Fibroblast of lung (primary cell): ENCODE data around the gene FAXC. TPM values are rescaled to one million over a fixed set of nuclear protein-coding genes. Genes with fewer than 3 reads are reported as not detected.
A peak's percentile ranks its signal among the peaks of the same experiment; 100 is the strongest.

Experiments used
- DNase-seq, 2 donors: peaks; one replicate each; pipeline versions ENCODE4 v3.0.0 to v3.0.0-alpha.2; 2010; ENCODE audit warnings: low read depth in 2 of 2
- H2AFZ ChIP-seq: 2 replicates; pipeline ENCODE4 v1.5.1; 2012; ENCODE audit warnings: low read length, control low read depth, inconsistent platforms
- H3K27ac ChIP-seq: 2 replicates; pipeline ENCODE4 v1.5.1; 2011; ENCODE audit warnings: low read length, control low read depth; ENCODE audit not compliant: insufficient read depth
- H3K27me3 ChIP-seq: 2 replicates; pipeline ENCODE4 v1.5.1; 2011; ENCODE audit warnings: mild to moderate bottlenecking, low read length; ENCODE audit not compliant: control insufficient read depth, insufficient read depth
- H3K36me3 ChIP-seq: 2 replicates; pipeline ENCODE4 v1.5.1; 2011; ENCODE audit warnings: low read length; ENCODE audit not compliant: control insufficient read depth, insufficient read depth
- H3K4me1 ChIP-seq: 2 replicates; pipeline ENCODE4 v1.5.1; 2011; ENCODE audit warnings: low read length; ENCODE audit not compliant: control insufficient read depth, insufficient read depth; ENCODE audit errors: extremely low read depth
- H3K4me2 ChIP-seq: 2 replicates; pipeline ENCODE4 v1.5.1; 2011; ENCODE audit warnings: low read length, control low read depth; ENCODE audit not compliant: insufficient read depth; ENCODE audit errors: extremely low read depth
- H3K4me3 ChIP-seq, 4 experiments: fragments of 200-600 bp in 1 of 4; sonication (generic) in 1 of 4; replicated peaks in 1 of 4; 2 replicates each; pipeline ENCODE4 v1.5.1; 2011 to 2016; ENCODE audit warnings: low read length in 4 of 4, low read depth in 3 of 4, mild to moderate bottlenecking in 3 of 4, control low read depth in 2 of 4, inconsistent platforms in 1 of 4, mixed read lengths in 1 of 4; ENCODE audit not compliant: insufficient read depth in 1 of 4; ENCODE audit errors: control extremely low read depth in 1 of 4
- H3K79me2 ChIP-seq: 2 replicates; pipeline ENCODE4 v1.5.1; 2012; ENCODE audit warnings: mild to moderate bottlenecking, low read length, inconsistent platforms; ENCODE audit not compliant: control insufficient read depth, insufficient read depth
- H3K9ac ChIP-seq: 2 replicates; pipeline ENCODE4 v1.5.1; 2011; ENCODE audit warnings: mild to moderate bottlenecking, low read length, control low read depth; ENCODE audit not compliant: insufficient read depth
- H3K9me3 ChIP-seq: 2 replicates; pipeline ENCODE4 v1.5.1; 2012; ENCODE audit warnings: low read depth, low read length; ENCODE audit not compliant: control insufficient read depth, insufficient read depth
- H4K20me1 ChIP-seq: 2 replicates; pipeline ENCODE4 v1.5.1; 2011; ENCODE audit warnings: low read length; ENCODE audit not compliant: control insufficient read depth, insufficient read depth; ENCODE audit errors: extremely low read depth
- CTCF ChIP-seq, 2 donors: IDR thresholded peaks in 1 of 2; conservative IDR thresholded peaks in 1 of 2; 1 replicate in 1 of 2; 2 replicates in 1 of 2; pipeline ENCODE4 v1.5.1; 2011 to 2012; ENCODE audit warnings: low read length in 2 of 2, control low read depth in 1 of 2, inconsistent platforms in 1 of 2, low read depth in 1 of 2, mild to moderate bottlenecking in 1 of 2
- EZH2 ChIP-seq: IDR thresholded peaks from 2 replicates; pipeline ENCODE4 v1.5.1; 2012; ENCODE audit warnings: low read length, control low read depth, mild to moderate bottlenecking; ENCODE audit errors: missing control alignments
- polyA minus RNA-seq: library from RNA; depleted of rRNA, polyadenylated mRNA; stranded (reverse); fragments of >200 nt; gene quantifications from 2 replicates; pipeline ENCODE4 v1.2.3, GENCODE V29; 2011; ENCODE audit warnings: low replicate concordance
- polyA plus RNA-seq, 2 donors: library from polyadenylated mRNA; depleted of rRNA in 1 of 2; stranded (reverse) in 1 of 2; unstranded in 1 of 2; fragments of >200 nt; gene quantifications; 2 replicates each; pipeline ENCODE4 v1.2.1, GENCODE V29; 2011 to 2012; ENCODE audit warnings: missing spikeins in 1 of 2
- total RNA-seq: library from RNA; depleted of rRNA; stranded (reverse); fragments of >200 nt; gene quantifications from 2 replicates; pipeline ENCODE4 v1.2.1, GENCODE V29; 2014

Gene FAXC
- total RNA-seq (0.17 and 0.51 TPM in 2 replicates), polyA plus RNA-seq (2.7 and 3.1 TPM in 2 replicates), polyA minus RNA-seq (not detected in 2 replicates)
- polyA plus RNA-seq (2012): 1.7 and 1.9 TPM in 2 replicates

GRCh38 chr6:99349171-99350141 is at the start of gene FAXC:
Gene FAXC (minus strand): TSS chr6:99349674. CDS start chr6:99349372, 302 bp downstream.
- H3K27ac ChIP-seq: no peak within 1 kb of the TSS
- no peaks in the 10 kb centered on the region for H4K20me1 ChIP-seq
- H3K4me2 ChIP-seq: peak within 1 kb of the TSS; percentile 85
- no peaks in the 10 kb centered on the region for H3K79me2 ChIP-seq
- peak within 1 kb of the TSS; percentile 9 for H2AFZ ChIP-seq
- TF ChIP-seq EZH2 (no peak), CTCF (conservative IDR thresholded peaks at IDR 0.05 in 1 of 2, IDR thresholded peaks at IDR 0.05 in 1 of 2; ENCODE audit: low read depth in 1 of 2, low read length in 2 of 2) (no peak)
- H3K36me3 ChIP-seq: no peaks in the 10 kb centered on the region
- H3K9ac ChIP-seq: peak within 1 kb of the TSS; percentile 23
- H3K27me3 ChIP-seq: peaks cover 4% of the 10 kb centered on the region
- peak within 1 kb of the TSS; percentile 56 to 67 (median 58) for H3K4me3 ChIP-seq
- DNase-seq: peak; percentile 11 to 50
- H3K9me3 ChIP-seq: no peaks in the 10 kb centered on the region
- H3K4me1 ChIP-seq: no peaks in the 10 kb centered on the region

GRCh38 chr6:99397287-99397686 is 47.8 kb upstream of the FAXC start:
- H3K36me3 ChIP-seq: peaks cover 6% of the 10 kb centered on the region
- no peaks in the 10 kb centered on the region for H3K79me2 ChIP-seq
- H2AFZ ChIP-seq: no peak overlapping the region
- H3K27ac ChIP-seq: no peak overlapping the region
- TF ChIP-seq EZH2 (no peak), CTCF (conservative IDR thresholded peaks at IDR 0.05 in 1 of 2, IDR thresholded peaks at IDR 0.05 in 1 of 2; ENCODE audit: low read depth in 1 of 2, low read length in 2 of 2) (no peak)
- H3K4me2 ChIP-seq: no peak overlapping the region
- no peak overlapping the region for H3K9ac ChIP-seq
- H3K4me3 ChIP-seq: no peak overlapping the region
- no peaks in the 10 kb centered on the region for H3K9me3 ChIP-seq
- no peaks in the 10 kb centered on the region for H3K4me1 ChIP-seq
- no peaks in the 10 kb centered on the region for H4K20me1 ChIP-seq
- no peaks in the 10 kb centered on the region for H3K27me3 ChIP-seq
- no peak for DNase-seq

GRCh38 chr6:99393698-99394531 is 44.4 kb upstream of the FAXC start, which contains the start of gene COQ3:
Gene COQ3 (minus strand): TSS chr6:99394195. CDS start chr6:99394179, 16 bp downstream.
- Histone ChIP-seq H3K27me3 (no peaks in the 10 kb centered on the region), H3K4me2 (peak within 1 kb of the TSS; percentile 84), H3K9ac (peak within 1 kb of the TSS; percentile 93), H3K9me3 (no peaks in the 10 kb centered on the region), H3K4me3 (peak within 1 kb of the TSS; percentile 85 to 93 (median 89)), H3K4me1 (no peaks in the 10 kb centered on the region), H3K36me3 (no peaks in the 10 kb centered on the region), H3K27ac (peak within 1 kb of the TSS; percentile 90), H4K20me1 (no peaks in the 10 kb centered on the region), H2AFZ (peak within 1 kb of the TSS; percentile 87), H3K79me2 (no peaks in the 10 kb centered on the region)
- TF ChIP-seq EZH2 (no peak), CTCF (conservative IDR thresholded peaks at IDR 0.05 in 1 of 2, IDR thresholded peaks at IDR 0.05 in 1 of 2; ENCODE audit: low read depth in 1 of 2, low read length in 2 of 2) (no peak)
- peak; percentile 78 to 82 for DNase-seq
